Measurements from ENCODE around the gene MORF4L2. TPM values are rescaled to one million over a fixed set of nuclear protein-coding genes. Genes with fewer than 3 reads are reported as not detected.

MORF4L2 gene
- total RNA-seq, 1 donor from 2014 or later = 545 TPM

DNA sequence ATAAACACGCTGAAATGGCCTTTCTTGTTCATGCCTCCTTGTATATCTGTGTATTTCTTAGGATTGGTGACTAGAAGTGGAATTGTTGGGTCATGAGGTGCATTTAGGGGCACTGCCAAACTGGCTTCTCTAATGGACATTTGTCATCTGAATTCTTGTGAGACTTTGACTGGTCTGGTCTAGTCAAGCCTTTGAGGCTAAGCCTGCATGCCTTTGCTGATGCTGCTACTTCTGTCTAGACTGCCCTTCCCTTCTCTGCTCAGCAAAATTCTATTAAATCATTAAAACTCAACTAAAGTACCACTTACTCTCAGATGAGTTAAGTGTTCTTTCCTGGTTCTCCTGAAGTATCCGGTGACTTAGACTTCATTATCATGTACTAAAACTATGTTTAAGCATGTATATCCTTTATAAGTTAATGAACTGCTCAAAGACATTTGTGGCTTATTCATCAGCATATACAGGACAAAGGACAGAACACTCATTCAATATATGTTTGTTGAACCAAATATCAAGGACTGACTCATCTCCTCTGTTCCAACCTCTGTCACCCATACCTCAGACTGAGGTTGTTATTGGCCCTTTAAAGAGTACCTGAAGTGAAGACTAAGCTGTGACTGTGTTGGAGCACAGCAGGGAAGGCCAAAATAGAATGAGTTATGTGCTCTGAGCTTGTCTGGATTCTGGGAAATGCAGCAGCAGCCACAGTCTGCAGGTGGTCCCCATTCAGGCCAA is 48.7 kb downstream of the MORF4L2 start:
- TF ChIP-seq, protein P1, sequence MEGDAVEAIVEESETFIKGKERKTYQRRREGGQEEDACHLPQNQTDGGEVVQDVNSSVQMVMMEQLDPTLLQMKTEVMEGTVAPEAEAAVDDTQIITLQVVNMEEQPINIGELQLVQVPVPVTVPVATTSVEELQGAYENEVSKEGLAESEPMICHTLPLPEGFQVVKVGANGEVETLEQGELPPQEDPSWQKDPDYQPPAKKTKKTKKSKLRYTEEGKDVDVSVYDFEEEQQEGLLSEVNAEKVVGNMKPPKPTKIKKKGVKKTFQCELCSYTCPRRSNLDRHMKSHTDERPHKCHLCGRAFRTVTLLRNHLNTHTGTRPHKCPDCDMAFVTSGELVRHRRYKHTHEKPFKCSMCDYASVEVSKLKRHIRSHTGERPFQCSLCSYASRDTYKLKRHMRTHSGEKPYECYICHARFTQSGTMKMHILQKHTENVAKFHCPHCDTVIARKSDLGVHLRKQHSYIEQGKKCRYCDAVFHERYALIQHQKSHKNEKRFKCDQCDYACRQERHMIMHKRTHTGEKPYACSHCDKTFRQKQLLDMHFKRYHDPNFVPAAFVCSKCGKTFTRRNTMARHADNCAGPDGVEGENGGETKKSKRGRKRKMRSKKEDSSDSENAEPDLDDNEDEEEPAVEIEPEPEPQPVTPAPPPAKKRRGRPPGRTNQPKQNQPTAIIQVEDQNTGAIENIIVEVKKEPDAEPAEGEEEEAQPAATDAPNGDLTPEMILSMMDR (IDR thresholded peaks at IDR 0.05) = no peak
- DNase-seq (ENCODE audit: low spot score) = no peak
- H3K4me3 Mint-ChIP-seq (ENCODE audit: unreplicated experiment) = no peak overlapping the region
- H3K27me3 Mint-ChIP-seq (ENCODE audit: low read depth) = no peaks in the 10 kb centered on the region
- H3K36me3 Mint-ChIP-seq (ENCODE audit: low read depth) = no peaks in the 10 kb centered on the region
- H3K4me1 Mint-ChIP-seq (ENCODE audit: low read depth) = peaks cover 15% of the 10 kb centered on the region
- no peaks in the 10 kb centered on the region for H3K9me3 Mint-ChIP-seq (ENCODE audit: low read depth)
- no peak overlapping the region for H3K27ac Mint-ChIP-seq (ENCODE audit: unreplicated experiment)

GRCh38 chrX:103635436-103635835 is 51.1 kb downstream of the MORF4L2 start:
- Mint-ChIP-seq H3K9me3 (ENCODE audit: low read depth) (no peaks in the 10 kb centered on the region), H3K4me3 (ENCODE audit: unreplicated experiment) (no peak overlapping the region), H3K27me3 (ENCODE audit: low read depth) (no peaks in the 10 kb centered on the region), H3K4me1 (ENCODE audit: low read depth) (peaks cover 7% of the 10 kb centered on the region), H3K27ac (ENCODE audit: unreplicated experiment) (no peak overlapping the region), H3K36me3 (ENCODE audit: low read depth) (peaks cover 1% of the 10 kb centered on the region)
- DNase-seq (ENCODE audit: low spot score) = no peak
- TF ChIP-seq, protein P1 (IDR thresholded peaks at IDR 0.05) = no peak

GRCh38 chrX:103631145-103631544 is 55.4 kb downstream of the MORF4L2 start:
- Mint-ChIP-seq H3K36me3 (ENCODE audit: low read depth) (peaks cover 1% of the 10 kb centered on the region), H3K9me3 (ENCODE audit: low read depth) (no peaks in the 10 kb centered on the region), H3K27ac (ENCODE audit: unreplicated experiment) (no peak overlapping the region), H3K4me3 (ENCODE audit: unreplicated experiment) (no peak overlapping the region), H3K4me1 (ENCODE audit: low read depth) (peaks cover 10% of the 10 kb centered on the region), H3K27me3 (ENCODE audit: low read depth) (no peaks in the 10 kb centered on the region)
- DNase-seq (ENCODE audit: low spot score) = no peak
- TF ChIP-seq, protein P1 (IDR thresholded peaks at IDR 0.05) = no peak

DNA sequence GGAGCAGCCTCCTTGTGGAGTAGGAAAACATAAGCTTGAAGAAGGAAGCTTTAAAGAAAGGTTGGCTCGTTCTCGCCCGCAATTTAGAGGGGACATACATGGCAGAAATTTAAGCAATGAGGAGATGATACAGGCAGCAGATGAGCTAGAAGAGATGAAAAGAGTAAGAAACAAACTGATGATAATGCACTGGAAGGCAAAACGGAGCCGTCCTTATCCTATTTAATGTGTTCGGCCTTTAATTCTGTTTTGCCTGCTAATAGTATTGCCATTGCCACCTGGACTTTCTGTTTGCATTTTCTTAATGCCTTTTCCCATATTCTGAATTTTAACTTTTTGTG is 56.4 kb downstream of the MORF4L2 start:
- Mint-ChIP-seq H3K27ac (ENCODE audit: unreplicated experiment) (peak overlapping the region; percentile 95), H3K4me3 (ENCODE audit: unreplicated experiment) (peak overlapping the region; percentile 84), H3K9me3 (ENCODE audit: low read depth) (no peaks in the 10 kb centered on the region), H3K4me1 (ENCODE audit: low read depth) (peaks cover 11% of the 10 kb centered on the region), H3K27me3 (ENCODE audit: low read depth) (no peaks in the 10 kb centered on the region), H3K36me3 (ENCODE audit: low read depth) (peaks cover 1% of the 10 kb centered on the region)
- TF ChIP-seq, protein P1 (IDR thresholded peaks at IDR 0.05) = peak; percentile 45
- DNase-seq (ENCODE audit: low spot score) = no peak

DNA sequence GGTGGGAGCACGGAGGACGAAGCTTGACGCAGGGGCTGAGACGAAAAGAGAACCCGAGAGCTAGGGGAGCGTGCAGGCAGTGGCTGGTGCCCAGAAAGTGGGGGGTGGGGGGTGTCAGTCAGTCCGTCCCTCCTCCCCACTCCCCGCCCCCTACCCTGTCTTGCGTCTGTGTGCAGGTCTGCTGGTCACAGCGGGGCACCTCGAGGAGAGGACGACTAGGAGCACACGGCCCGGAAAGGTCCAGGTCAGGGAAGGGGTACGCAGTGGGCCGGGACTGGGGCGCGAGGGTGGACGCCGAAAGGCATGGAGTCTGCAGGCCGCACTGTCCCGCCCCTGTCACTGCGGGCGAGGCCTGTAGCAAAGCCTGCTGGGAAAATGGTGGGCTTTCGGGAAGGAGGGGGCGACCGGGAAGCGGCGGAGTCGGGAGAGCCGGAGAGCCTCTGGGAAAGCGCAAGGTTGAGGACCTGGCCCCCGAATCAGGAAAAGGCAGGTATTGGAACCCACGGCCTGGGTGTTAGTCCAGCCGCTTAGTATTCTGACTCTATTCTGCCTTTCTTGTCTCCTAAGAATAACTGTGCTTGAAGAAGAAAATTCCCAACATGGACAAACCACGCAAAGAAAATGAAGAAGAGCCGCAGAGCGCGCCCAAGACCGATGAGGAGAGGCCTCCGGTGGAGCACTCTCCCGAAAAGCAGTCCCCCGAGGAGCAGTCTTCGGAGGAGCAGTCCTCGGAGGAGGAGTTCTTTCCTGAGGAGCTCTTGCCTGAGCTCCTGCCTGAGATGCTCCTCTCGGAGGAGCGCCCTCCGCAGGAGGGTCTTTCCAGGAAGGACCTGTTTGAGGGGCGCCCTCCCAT is 57.0 kb downstream of the MORF4L2 start:
- peaks cover 1% of the 10 kb centered on the region for H3K36me3 Mint-ChIP-seq (ENCODE audit: low read depth)
- H3K4me1 Mint-ChIP-seq (ENCODE audit: low read depth) = peaks cover 14% of the 10 kb centered on the region
- H3K9me3 Mint-ChIP-seq (ENCODE audit: low read depth) = no peaks in the 10 kb centered on the region
- DNase-seq (ENCODE audit: low spot score) = no peak
- TF ChIP-seq, protein P1 (IDR thresholded peaks at IDR 0.05) = peak; percentile 79
- H3K27ac Mint-ChIP-seq (ENCODE audit: unreplicated experiment) = peak overlapping the region; percentile 95
- no peaks in the 10 kb centered on the region for H3K27me3 Mint-ChIP-seq (ENCODE audit: low read depth)
- peak overlapping the region; percentile 84 for H3K4me3 Mint-ChIP-seq (ENCODE audit: unreplicated experiment)
